ENCODE data around the gene EPHX1.

EPHX1 gene

GRCh38 chr1:225844236-225845061 is 34.5 kb downstream of the EPHX1 start:
- no peak for DNase-seq

GRCh38 chr1:225845097-225845496 is 35.2 kb downstream of the EPHX1 start:
- no peak for DNase-seq

- peak; percentile 68 to 77 for DNase-seq
Measured at GRCh38 chr1:225845571-225846259, 35.8 kb downstream of the EPHX1 start.

- no peak for DNase-seq
Measured at GRCh38 chr1:225846331-225847310, 36.7 kb downstream of the EPHX1 start.

- DNase-seq, result peak; percentile 55 to 77
Measured at GRCh38 chr1:225847610-225848009, 37.7 kb downstream of the EPHX1 start.

GRCh38 chr1:225848030-225848955 is 38.4 kb downstream of the EPHX1 start:
- peak in 1 of 2 experiments; percentile 60 for DNase-seq

GRCh38 chr1:225849925-225850324 is 40.0 kb downstream of the EPHX1 start:
- no peak for DNase-seq

GRCh38 chr1:225850370-225850769 is 40.4 kb downstream of the EPHX1 start:
- no peak for DNase-seq

- DNase-seq, result no peak
Measured at GRCh38 chr1:225851805-225852204, 41.9 kb downstream of the EPHX1 start.

GRCh38 chr1:225852413-225853124 is 42.6 kb downstream of the EPHX1 start:
- DNase-seq, result no peak

- no peak for DNase-seq
Measured at GRCh38 chr1:225853441-225853840, 43.5 kb downstream of the EPHX1 start.

GRCh38 chr1:225855503-225856300 is 45.8 kb downstream of the EPHX1 start:
- DNase-seq, result no peak

GRCh38 chr1:225857256-225857655 is 47.3 kb downstream of the EPHX1 start:
- no peak for DNase-seq

- no peak for DNase-seq
Measured at GRCh38 chr1:225859151-225859550, 49.2 kb downstream of the EPHX1 start.

GRCh38 chr1:225860107-225860506 is 50.2 kb downstream of the EPHX1 start:
- no peak for DNase-seq

- DNase-seq, result no peak
Measured at GRCh38 chr1:225860876-225861441, 51.0 kb downstream of the EPHX1 start.

GRCh38 chr1:225861834-225862580 is 52.1 kb downstream of the EPHX1 start:
- DNase-seq, result no peak

- no peak for DNase-seq
Measured at GRCh38 chr1:225862581-225862950, 52.6 kb downstream of the EPHX1 start.

GRCh38 chr1:225863167-225863566 is 53.2 kb downstream of the EPHX1 start:
- peak in 1 of 2 experiments; percentile 29 for DNase-seq
